GM12872 (cell line): Measurements from ENCODE around the gene NECAB2.

Experiments
- TF ChIP-seq, protein P1 (sequence below): IDR thresholded peaks from 3 replicates; pipeline ENCODE4 v1.5.1; 2011; ENCODE audit warnings: low read depth, mild to moderate bottlenecking, low read length, moderate library complexity; ENCODE audit not compliant: insufficient read depth

NECAB2 gene

GRCh38 chr16:84007520-84007919 is 39.5 kb downstream of the NECAB2 start:
- TF ChIP-seq, protein P1, sequence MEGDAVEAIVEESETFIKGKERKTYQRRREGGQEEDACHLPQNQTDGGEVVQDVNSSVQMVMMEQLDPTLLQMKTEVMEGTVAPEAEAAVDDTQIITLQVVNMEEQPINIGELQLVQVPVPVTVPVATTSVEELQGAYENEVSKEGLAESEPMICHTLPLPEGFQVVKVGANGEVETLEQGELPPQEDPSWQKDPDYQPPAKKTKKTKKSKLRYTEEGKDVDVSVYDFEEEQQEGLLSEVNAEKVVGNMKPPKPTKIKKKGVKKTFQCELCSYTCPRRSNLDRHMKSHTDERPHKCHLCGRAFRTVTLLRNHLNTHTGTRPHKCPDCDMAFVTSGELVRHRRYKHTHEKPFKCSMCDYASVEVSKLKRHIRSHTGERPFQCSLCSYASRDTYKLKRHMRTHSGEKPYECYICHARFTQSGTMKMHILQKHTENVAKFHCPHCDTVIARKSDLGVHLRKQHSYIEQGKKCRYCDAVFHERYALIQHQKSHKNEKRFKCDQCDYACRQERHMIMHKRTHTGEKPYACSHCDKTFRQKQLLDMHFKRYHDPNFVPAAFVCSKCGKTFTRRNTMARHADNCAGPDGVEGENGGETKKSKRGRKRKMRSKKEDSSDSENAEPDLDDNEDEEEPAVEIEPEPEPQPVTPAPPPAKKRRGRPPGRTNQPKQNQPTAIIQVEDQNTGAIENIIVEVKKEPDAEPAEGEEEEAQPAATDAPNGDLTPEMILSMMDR = no peak

GRCh38 chr16:84007965-84008364 is 39.9 kb downstream of the NECAB2 start:
- TF ChIP-seq, protein P1 = no peak

GRCh38 chr16:84009282-84009681 is 41.2 kb downstream of the NECAB2 start:
- TF ChIP-seq, protein P1 = no peak

GRCh38 chr16:84013787-84014569 is 45.9 kb downstream of the NECAB2 start:
- TF ChIP-seq, protein P1 = no peak

DNA sequence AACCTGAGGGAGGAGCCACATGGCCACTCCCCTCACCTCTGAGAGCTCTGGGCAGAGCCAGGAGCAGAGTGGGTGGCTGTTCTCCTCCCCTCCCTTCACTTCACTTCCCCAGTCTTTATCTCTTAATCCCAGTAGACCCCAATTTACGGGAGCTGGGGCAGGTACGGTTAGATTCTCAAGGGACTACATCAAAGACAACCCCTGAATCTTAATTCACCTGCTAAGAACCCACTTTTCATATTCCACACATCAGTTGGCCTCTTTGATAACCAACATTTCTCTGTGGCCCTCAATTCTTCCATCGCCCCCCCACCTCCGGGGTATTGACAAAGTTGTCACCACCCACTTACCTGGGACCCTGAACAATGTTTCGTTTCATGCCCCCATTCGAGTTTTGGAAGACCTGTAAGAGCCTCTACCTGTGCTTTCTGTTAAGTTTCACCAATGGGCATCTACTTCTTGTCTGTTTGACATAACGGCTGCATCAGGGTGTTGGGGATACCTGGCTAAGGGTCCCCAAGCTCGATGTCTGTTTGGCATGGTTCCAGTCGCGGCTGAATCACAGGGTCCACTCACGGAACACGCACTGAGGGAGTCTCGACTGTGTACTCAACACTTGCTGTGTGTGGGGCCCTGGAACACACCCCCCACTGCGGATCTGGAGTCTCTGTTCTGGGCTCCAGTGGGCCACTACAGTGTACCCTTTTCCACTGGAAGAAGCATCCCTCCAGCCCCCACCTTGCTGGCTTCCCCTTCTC is 46.7 kb downstream of the NECAB2 start:
- TF ChIP-seq, protein P1 = no peak

GRCh38 chr16:84015399-84015798 is 47.4 kb downstream of the NECAB2 start:
- TF ChIP-seq, protein P1 = no peak

- TF ChIP-seq, protein P1 = no peak
Measured at GRCh38 chr16:84016477-84016876, 48.4 kb downstream of the NECAB2 start.
